ENCODE results near the gene ATP1B4.

Gene ATP1B4

GRCh38 chrX:120372667-120373370 is 10.9 kb downstream of the ATP1B4 start:
- Histone ChIP-seq H3K27me3 (ENCODE audit: insufficient read depth, low read length) (no peaks in the 10 kb centered on the region), H4K20me1 (ENCODE audit: insufficient read depth, low read length) (no peaks in the 10 kb centered on the region), H3K4me3 (ENCODE audit: low read depth, low read length, poor library complexity, severe bottlenecking) (no peak overlapping the region), H2AFZ (ENCODE audit: low read length) (no peak overlapping the region), H3K9me3 (ENCODE audit: low read length) (no peaks in the 10 kb centered on the region), H3K36me3 (ENCODE audit: insufficient read depth, low read length) (no peaks in the 10 kb centered on the region), H3K4me1 (ENCODE audit: insufficient read depth, low read length, severe bottlenecking) (no peaks in the 10 kb centered on the region), H3K9me2 (ENCODE audit: low read depth, low read length) (no peaks in the 10 kb centered on the region), H3K79me2 (ENCODE audit: insufficient read depth, low read length) (no peaks in the 10 kb centered on the region), H3K27ac (ENCODE audit: low read depth, low read length, poor library complexity, severe bottlenecking) (no peak overlapping the region), H3K9ac (ENCODE audit: low read length) (no peak overlapping the region), H3F3A (ENCODE audit: insufficient read depth, low read length) (no peaks in the 10 kb centered on the region), H3K4me2 (ENCODE audit: low read length) (no peak overlapping the region)
- TF ChIP-seq EZH2 (IDR thresholded peaks at IDR 0.05; ENCODE audit: borderline replicate concordance, low read length) = no peak
- no peak for TF ChIP-seq CTCF (IDR thresholded peaks at IDR 0.05; ENCODE audit: low read length)

- Histone ChIP-seq H3K9me3 (ENCODE audit: low read length) (no peaks in the 10 kb centered on the region), H2AFZ (ENCODE audit: low read length) (no peak overlapping the region), H3K9me2 (ENCODE audit: low read depth, low read length) (no peaks in the 10 kb centered on the region), H3K27ac (ENCODE audit: low read depth, low read length, poor library complexity, severe bottlenecking) (no peak overlapping the region), H3K79me2 (ENCODE audit: insufficient read depth, low read length) (no peaks in the 10 kb centered on the region), H3F3A (ENCODE audit: insufficient read depth, low read length) (no peaks in the 10 kb centered on the region), H3K9ac (ENCODE audit: low read length) (no peak overlapping the region), H3K4me3 (ENCODE audit: low read depth, low read length, poor library complexity, severe bottlenecking) (no peak overlapping the region), H3K27me3 (ENCODE audit: insufficient read depth, low read length) (no peaks in the 10 kb centered on the region), H4K20me1 (ENCODE audit: insufficient read depth, low read length) (no peaks in the 10 kb centered on the region), H3K4me1 (ENCODE audit: insufficient read depth, low read length, severe bottlenecking) (no peaks in the 10 kb centered on the region), H3K36me3 (ENCODE audit: insufficient read depth, low read length) (no peaks in the 10 kb centered on the region), H3K4me2 (ENCODE audit: low read length) (no peak overlapping the region)
- TF ChIP-seq EZH2 (IDR thresholded peaks at IDR 0.05; ENCODE audit: borderline replicate concordance, low read length) (no peak), CTCF (IDR thresholded peaks at IDR 0.05; ENCODE audit: low read length) (no peak)
These were observed 15.3 kb downstream of the ATP1B4 start for GRCh38 chrX:120377179-120377578.

- Histone ChIP-seq H3K9ac (ENCODE audit: low read length) (no peak overlapping the region), H3K4me2 (ENCODE audit: low read length) (no peak overlapping the region), H3K4me3 (ENCODE audit: low read depth, low read length, poor library complexity, severe bottlenecking) (no peak overlapping the region), H3K4me1 (ENCODE audit: insufficient read depth, low read length, severe bottlenecking) (no peaks in the 10 kb centered on the region), H2AFZ (ENCODE audit: low read length) (no peak overlapping the region), H3K27me3 (ENCODE audit: insufficient read depth, low read length) (no peaks in the 10 kb centered on the region), H3K9me3 (ENCODE audit: low read length) (no peaks in the 10 kb centered on the region), H3K27ac (ENCODE audit: low read depth, low read length, poor library complexity, severe bottlenecking) (no peak overlapping the region), H4K20me1 (ENCODE audit: insufficient read depth, low read length) (no peaks in the 10 kb centered on the region), H3K36me3 (ENCODE audit: insufficient read depth, low read length) (no peaks in the 10 kb centered on the region), H3K79me2 (ENCODE audit: insufficient read depth, low read length) (no peaks in the 10 kb centered on the region), H3F3A (ENCODE audit: insufficient read depth, low read length) (no peaks in the 10 kb centered on the region), H3K9me2 (ENCODE audit: low read depth, low read length) (no peaks in the 10 kb centered on the region)
- TF ChIP-seq EZH2 (IDR thresholded peaks at IDR 0.05; ENCODE audit: borderline replicate concordance, low read length) = no peak
- no peak for TF ChIP-seq CTCF (IDR thresholded peaks at IDR 0.05; ENCODE audit: low read length)
These were observed 15.8 kb downstream of the ATP1B4 start for GRCh38 chrX:120377715-120378114.
